AG10803 (cell line): Measurements from ENCODE around the gene PPARG.

Experiments
- DNase-seq: peaks from one replicate; pipeline ENCODE4 v3.0.0; 2010; ENCODE audit warnings: low read depth
- H3K4me3 ChIP-seq: 2 replicates; pipeline ENCODE4 v1.5.1; 2011; ENCODE audit warnings: mild to moderate bottlenecking, low read length, control low read depth
- TF ChIP-seq, protein P1 (sequence below): conservative IDR thresholded peaks from 2 replicates; pipeline ENCODE4 v1.5.1; 2011; ENCODE audit warnings: mild to moderate bottlenecking, low read length, control low read depth, inconsistent platforms

PPARG gene

DNA sequence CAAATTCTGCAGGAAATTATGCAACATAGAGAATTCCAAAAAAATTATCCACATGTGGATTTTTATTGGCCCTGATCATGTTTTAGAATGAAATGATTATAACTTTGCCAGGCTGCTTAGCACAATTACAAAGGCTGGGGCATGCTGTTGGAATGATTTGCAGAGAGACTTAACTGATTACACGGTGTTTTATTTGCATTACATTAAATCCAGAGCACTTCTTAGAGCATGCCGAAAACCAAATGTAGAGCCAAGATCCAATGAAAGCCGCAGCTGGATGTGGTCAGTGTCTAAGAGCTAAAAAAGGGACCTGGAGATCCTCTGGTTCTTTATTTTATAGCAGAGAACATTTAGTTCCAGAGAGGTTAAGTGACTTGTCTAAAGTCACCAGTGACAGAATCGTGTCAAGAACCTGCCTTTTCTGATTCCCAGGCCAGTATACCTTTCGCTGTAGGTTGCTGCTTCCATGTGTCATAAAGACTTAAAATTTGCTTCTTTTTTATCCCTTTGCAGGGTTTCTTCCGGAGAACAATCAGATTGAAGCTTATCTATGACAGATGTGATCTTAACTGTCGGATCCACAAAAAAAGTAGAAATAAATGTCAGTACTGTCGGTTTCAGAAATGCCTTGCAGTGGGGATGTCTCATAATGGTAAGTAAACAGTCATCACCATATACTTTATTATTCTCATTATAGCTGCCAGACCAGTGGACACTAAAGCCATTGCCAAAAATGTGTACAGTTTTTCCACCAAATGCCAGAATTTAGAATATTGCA, 103.4 kb downstream of the PPARG start:
- DNase-seq, result peak; percentile 43
- TF ChIP-seq, protein P1, sequence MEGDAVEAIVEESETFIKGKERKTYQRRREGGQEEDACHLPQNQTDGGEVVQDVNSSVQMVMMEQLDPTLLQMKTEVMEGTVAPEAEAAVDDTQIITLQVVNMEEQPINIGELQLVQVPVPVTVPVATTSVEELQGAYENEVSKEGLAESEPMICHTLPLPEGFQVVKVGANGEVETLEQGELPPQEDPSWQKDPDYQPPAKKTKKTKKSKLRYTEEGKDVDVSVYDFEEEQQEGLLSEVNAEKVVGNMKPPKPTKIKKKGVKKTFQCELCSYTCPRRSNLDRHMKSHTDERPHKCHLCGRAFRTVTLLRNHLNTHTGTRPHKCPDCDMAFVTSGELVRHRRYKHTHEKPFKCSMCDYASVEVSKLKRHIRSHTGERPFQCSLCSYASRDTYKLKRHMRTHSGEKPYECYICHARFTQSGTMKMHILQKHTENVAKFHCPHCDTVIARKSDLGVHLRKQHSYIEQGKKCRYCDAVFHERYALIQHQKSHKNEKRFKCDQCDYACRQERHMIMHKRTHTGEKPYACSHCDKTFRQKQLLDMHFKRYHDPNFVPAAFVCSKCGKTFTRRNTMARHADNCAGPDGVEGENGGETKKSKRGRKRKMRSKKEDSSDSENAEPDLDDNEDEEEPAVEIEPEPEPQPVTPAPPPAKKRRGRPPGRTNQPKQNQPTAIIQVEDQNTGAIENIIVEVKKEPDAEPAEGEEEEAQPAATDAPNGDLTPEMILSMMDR, result no peak
- H3K4me3 ChIP-seq, result no peak overlapping the region

DNA sequence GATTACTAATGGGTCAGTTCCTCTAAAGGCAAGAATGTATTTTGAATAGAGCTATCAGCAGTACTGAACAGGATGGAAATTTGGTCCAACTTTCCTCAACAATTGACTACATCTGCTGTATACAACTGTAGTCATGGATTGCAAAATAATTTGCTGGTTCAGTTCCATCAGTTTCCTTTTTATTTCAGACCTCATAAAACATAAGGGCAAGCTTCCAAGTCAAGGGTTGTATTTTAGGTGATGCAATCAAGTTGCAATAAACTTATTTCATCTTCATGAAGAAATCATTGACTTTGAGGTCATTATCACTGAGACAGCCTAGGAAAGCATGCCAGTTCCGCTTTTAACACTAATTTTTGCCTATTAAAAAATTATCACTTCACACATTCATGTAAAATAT, 105.0 kb downstream of the PPARG start:
- no peak overlapping the region for H3K4me3 ChIP-seq
- DNase-seq, result peak; percentile 94
- TF ChIP-seq, protein P1, result no peak

GRCh38 chr3:12394569-12395271, 105.8 kb downstream of the PPARG start:
- peak overlapping the region; percentile 1 for H3K4me3 ChIP-seq
- TF ChIP-seq, protein P1, result no peak
- DNase-seq, result peak; percentile 15

- TF ChIP-seq, protein P1, result no peak
- peak overlapping the region; percentile 1; the same call in 1 of the 2 replicates for H3K4me3 ChIP-seq
- DNase-seq, result peak; percentile 18
Observed at GRCh38 chr3:12395349-12396012, 106.6 kb downstream of the PPARG start.

DNA sequence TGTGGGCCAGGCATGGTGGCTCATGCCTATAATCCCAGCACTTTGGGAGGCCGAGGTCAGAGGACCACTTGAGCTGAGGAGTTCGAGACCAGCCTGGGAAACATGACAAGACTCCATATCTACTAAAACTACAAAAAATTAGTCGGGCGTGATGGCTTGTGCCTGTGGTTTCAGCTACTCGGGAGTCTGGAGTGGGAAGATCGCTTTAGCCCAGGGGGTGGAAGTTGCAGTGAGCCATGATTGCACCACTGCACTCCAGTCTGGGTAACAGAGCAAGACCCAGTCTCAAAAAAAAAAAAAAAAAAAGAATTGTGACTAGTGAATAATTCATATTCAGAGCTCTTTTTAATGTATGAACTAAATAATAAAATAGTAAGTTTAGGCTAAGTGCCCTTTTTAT, 107.6 kb downstream of the PPARG start:
- TF ChIP-seq, protein P1, result no peak
- no peak for DNase-seq
- no peak overlapping the region for H3K4me3 ChIP-seq

DNA sequence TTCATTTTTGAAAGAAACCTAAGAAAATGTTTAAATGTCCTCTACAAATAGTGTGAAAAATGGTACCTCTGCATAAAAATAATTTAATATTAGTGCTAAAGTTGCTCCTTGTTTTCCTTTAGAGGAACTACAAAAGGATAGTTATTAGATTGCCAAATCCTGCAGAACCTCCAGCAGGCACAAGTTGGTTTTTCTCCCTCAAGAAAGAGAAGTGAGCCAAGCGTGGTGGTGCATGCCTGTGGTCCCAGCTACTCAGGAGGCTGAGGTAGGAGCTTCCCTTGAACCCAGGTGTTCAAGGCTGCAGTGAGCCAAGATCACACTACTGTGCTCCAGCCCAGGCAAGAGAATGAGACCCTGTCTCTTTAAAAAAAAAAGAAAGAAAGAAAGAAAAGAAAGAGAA, 110.4 kb downstream of the PPARG start:
- H3K4me3 ChIP-seq, result no peak overlapping the region
- DNase-seq, result no peak
- TF ChIP-seq, protein P1, result no peak
